GM18517 (cell line): ENCODE measurements around the gene DTHD1.

Experiments
- ATAC-seq: cut with Tn5 transposase; IDR thresholded peaks from one replicate; pipeline ENCODE4 v1.9.1; 2021; ENCODE audit warnings: mild to moderate bottlenecking, moderate library complexity; ENCODE audit not compliant: unreplicated experiment

Gene DTHD1

GRCh38 chr4:36338973-36339372, 57.6 kb downstream of the DTHD1 start:
- ATAC-seq = no peak

GRCh38 chr4:36341936-36342335, 60.5 kb downstream of the DTHD1 start:
- no peak for ATAC-seq

GRCh38 chr4:36343501-36344175, 62.2 kb downstream of the DTHD1 start:
- no peak for ATAC-seq

- ATAC-seq = peak; percentile 90
These were observed 67.1 kb downstream of the DTHD1 start for GRCh38 chr4:36348403-36348938.

GRCh38 chr4:36349938-36350549, 68.6 kb downstream of the DTHD1 start:
- no peak for ATAC-seq

GRCh38 chr4:36351082-36351666, 69.8 kb downstream of the DTHD1 start:
- peak; percentile 69 for ATAC-seq

GRCh38 chr4:36353998-36354397, 72.6 kb downstream of the DTHD1 start:
- no peak for ATAC-seq

- no peak for ATAC-seq
These were observed 76.8 kb downstream of the DTHD1 start for GRCh38 chr4:36358173-36358572.

- ATAC-seq = no peak
These were observed 79.3 kb downstream of the DTHD1 start for GRCh38 chr4:36360755-36361154.

GRCh38 chr4:36363024-36363423, 81.6 kb downstream of the DTHD1 start:
- ATAC-seq = no peak

GRCh38 chr4:36374836-36375511, 93.6 kb downstream of the DTHD1 start:
- ATAC-seq = no peak

- peak; percentile 88 for ATAC-seq
These were observed 104.6 kb downstream of the DTHD1 start for GRCh38 chr4:36385951-36386571.

GRCh38 chr4:36386691-36387090, 105.3 kb downstream of the DTHD1 start:
- peak; percentile 6 for ATAC-seq

- ATAC-seq = no peak
These were observed 107.3 kb downstream of the DTHD1 start for GRCh38 chr4:36388710-36389109.

- no peak for ATAC-seq
These were observed 110.0 kb downstream of the DTHD1 start for GRCh38 chr4:36391411-36391810.

- no peak for ATAC-seq
These were observed 110.6 kb downstream of the DTHD1 start for GRCh38 chr4:36392024-36392423.

- no peak for ATAC-seq
These were observed 111.5 kb downstream of the DTHD1 start for GRCh38 chr4:36392916-36393315.
